Measurements from ENCODE around the gene SENP1. TPM values are rescaled to one million over a fixed set of nuclear protein-coding genes. Genes with fewer than 3 reads are reported as not detected.

The SENP1 gene
- total RNA-seq, 1 donor from 2014 or later, result 31.2 TPM

- no peaks in the 10 kb centered on the region for H3K9me3 Mint-ChIP-seq (ENCODE audit: unreplicated experiment)
- TF ChIP-seq CTCF (IDR thresholded peaks at IDR 0.05; ENCODE audit: unreplicated experiment), result no peak
- peaks cover 11% of the 10 kb centered on the region for H3K36me3 Mint-ChIP-seq (ENCODE audit: low read depth, unreplicated experiment)
- H3K27me3 Mint-ChIP-seq (ENCODE audit: unreplicated experiment), result no peaks in the 10 kb centered on the region
- no peak overlapping the region for H3K27ac Mint-ChIP-seq (ENCODE audit: unreplicated experiment)
- no peak overlapping the region for H3K4me3 Mint-ChIP-seq (ENCODE audit: unreplicated experiment)
- H3K4me1 Mint-ChIP-seq (ENCODE audit: unreplicated experiment), result no peaks in the 10 kb centered on the region
- DNase-seq (ENCODE audit: low spot score), result no peak
These were observed 28.8 kb downstream of the SENP1 start for GRCh38 chr12:48077111-48077510.

- Mint-ChIP-seq H3K9me3 (ENCODE audit: unreplicated experiment) (no peaks in the 10 kb centered on the region), H3K36me3 (ENCODE audit: low read depth, unreplicated experiment) (peaks cover 14% of the 10 kb centered on the region), H3K4me1 (ENCODE audit: unreplicated experiment) (no peaks in the 10 kb centered on the region), H3K27ac (ENCODE audit: unreplicated experiment) (no peak overlapping the region), H3K4me3 (ENCODE audit: unreplicated experiment) (no peak overlapping the region), H3K27me3 (ENCODE audit: unreplicated experiment) (no peaks in the 10 kb centered on the region)
- DNase-seq (ENCODE audit: low spot score), result no peak
- TF ChIP-seq CTCF (IDR thresholded peaks at IDR 0.05; ENCODE audit: unreplicated experiment), result no peak
These were observed 30.0 kb downstream of the SENP1 start for GRCh38 chr12:48075832-48076231.

GRCh38 chr12:48074266-48074665 lies 31.6 kb downstream of the SENP1 start:
- DNase-seq (ENCODE audit: low spot score), result no peak
- Mint-ChIP-seq H3K4me1 (ENCODE audit: unreplicated experiment) (no peaks in the 10 kb centered on the region), H3K36me3 (ENCODE audit: low read depth, unreplicated experiment) (peaks cover 19% of the 10 kb centered on the region), H3K27me3 (ENCODE audit: unreplicated experiment) (no peaks in the 10 kb centered on the region), H3K9me3 (ENCODE audit: unreplicated experiment) (no peaks in the 10 kb centered on the region), H3K4me3 (ENCODE audit: unreplicated experiment) (no peak overlapping the region), H3K27ac (ENCODE audit: unreplicated experiment) (no peak overlapping the region)
- TF ChIP-seq CTCF (IDR thresholded peaks at IDR 0.05; ENCODE audit: unreplicated experiment), result no peak

- Mint-ChIP-seq H3K9me3 (ENCODE audit: unreplicated experiment) (no peaks in the 10 kb centered on the region), H3K4me3 (ENCODE audit: unreplicated experiment) (no peak overlapping the region), H3K36me3 (ENCODE audit: low read depth, unreplicated experiment) (peaks cover 18% of the 10 kb centered on the region), H3K27ac (ENCODE audit: unreplicated experiment) (no peak overlapping the region), H3K27me3 (ENCODE audit: unreplicated experiment) (no peaks in the 10 kb centered on the region), H3K4me1 (ENCODE audit: unreplicated experiment) (no peaks in the 10 kb centered on the region)
- DNase-seq (ENCODE audit: low spot score), result no peak
- no peak for TF ChIP-seq CTCF (IDR thresholded peaks at IDR 0.05; ENCODE audit: unreplicated experiment)
These were observed 33.6 kb downstream of the SENP1 start for GRCh38 chr12:48072266-48072665.

GRCh38 chr12:48071808-48072207 lies 34.1 kb downstream of the SENP1 start:
- no peaks in the 10 kb centered on the region for H3K27me3 Mint-ChIP-seq (ENCODE audit: unreplicated experiment)
- H3K4me1 Mint-ChIP-seq (ENCODE audit: unreplicated experiment), result no peaks in the 10 kb centered on the region
- no peak overlapping the region for H3K27ac Mint-ChIP-seq (ENCODE audit: unreplicated experiment)
- no peak for TF ChIP-seq CTCF (IDR thresholded peaks at IDR 0.05; ENCODE audit: unreplicated experiment)
- peaks cover 19% of the 10 kb centered on the region for H3K36me3 Mint-ChIP-seq (ENCODE audit: low read depth, unreplicated experiment)
- no peak overlapping the region for H3K4me3 Mint-ChIP-seq (ENCODE audit: unreplicated experiment)
- no peak for DNase-seq (ENCODE audit: low spot score)
- no peaks in the 10 kb centered on the region for H3K9me3 Mint-ChIP-seq (ENCODE audit: unreplicated experiment)

All from endothelial cell (in vitro differentiated cells).